K562 (cell line): ENCODE measurements around the gene CCDC33. TPM values are rescaled to one million over a fixed set of nuclear protein-coding genes. Genes with fewer than 3 reads are reported as not detected.

Experiments
- ATAC-seq: fragments of 200-7000 bp; cut with Tn5 transposase; 3 replicates; pipeline ENCODE4 v1.9.1; 2020; ENCODE audit warnings: moderate library complexity
- BruUV-seq: library from RNA; stranded (reverse); fragments of 400-500 nt; replicated peaks from 2 replicates; lab custom pipeline; 2021; lab: Mats Ljungman, UMichigan
- CTCF ChIA-PET: fragments of 300-600 bp; formaldehyde crosslinking; extraction: SDS; loops from one replicate; lab custom pipeline; 2021; ENCODE audit warnings: low intra/inter-chr PET ratio; lab: Yijun Ruan, JAX
- POLR2A ChIA-PET: fragments of 300-600, 350-650 bp; sonication (Branson Sonifier 250); formaldehyde crosslinking; extraction: SDS; loops from one replicate; lab custom pipeline; 2021; ENCODE audit warnings: antibody characterized with exemption, inconsistent platforms; lab: Yijun Ruan, JAX
- DNase-seq, 4 experiments: peaks; one replicate each; pipeline versions ENCODE4 v3.0.0 to v3.0.0-alpha.2; 2011 to 2018; ENCODE audit warnings: low spot score in 3 of 4, mixed read lengths in 3 of 4; ENCODE audit errors: extremely low read depth in 1 of 4
- FAIRE-seq: peaks from 2 replicates; lab custom pipeline; 2011; peaks lifted over from hg19 to GRCh38; lab: Jason Lieb, UNC
- H2AFZ ChIP-seq: 2 replicates; pipeline ENCODE4 v1.6.0; 2011; ENCODE audit warnings: low read depth, low read length, control low read depth, inconsistent platforms
- H3K27ac ChIP-seq: fragments of 200-600 bp; 3 replicates; pipeline ENCODE4 v1.8.0; 2011; ENCODE audit warnings: low read depth, mild to moderate bottlenecking, control low read depth, inconsistent platforms, low read length, moderate library complexity, mixed read lengths; ENCODE audit errors: extremely low read depth
- H3K27me3 ChIP-seq, 2 experiments: fragments of 300-600 bp in 1 of 2; 2 replicates in 1 of 2; 3 replicates in 1 of 2; pipeline versions ENCODE4 v1.6.0 to v1.8.0; 2011; ENCODE audit warnings: inconsistent platforms in 2 of 2, low read length in 2 of 2, mild to moderate bottlenecking in 1 of 2, mixed read lengths in 1 of 2, moderate library complexity in 1 of 2; ENCODE audit not compliant: control insufficient read depth in 2 of 2, insufficient read depth in 2 of 2
- H3K36me3 ChIP-seq: fragments of 300-600 bp; 3 replicates; pipeline ENCODE4 v1.8.0; 2011; ENCODE audit warnings: mild to moderate bottlenecking, low read length, inconsistent platforms; ENCODE audit not compliant: control insufficient read depth, insufficient read depth
- H3K4me1 ChIP-seq, 2 experiments: fragments of 200-600 bp in 1 of 2; replicated peaks in 1 of 2; 2 replicates in 1 of 2; 3 replicates in 1 of 2; pipeline versions ENCODE4 v1.5.1 to v1.8.0; 2011; ENCODE audit warnings: inconsistent platforms in 2 of 2, low read length in 2 of 2, mild to moderate bottlenecking in 1 of 2, mixed read lengths in 1 of 2, moderate library complexity in 1 of 2; ENCODE audit not compliant: control insufficient read depth in 2 of 2, insufficient read depth in 2 of 2
- H3K4me2 ChIP-seq: 2 replicates; pipeline ENCODE4 v1.6.1; 2011; ENCODE audit warnings: low read length, control low read depth, inconsistent platforms, mixed read lengths; ENCODE audit not compliant: insufficient read depth
- H3K4me3 ChIP-seq: fragments of 200-600 bp; sonication (generic), shearing (Covaris generic); 2 replicates; pipeline ENCODE4 v1.5.1; 2016; ENCODE audit warnings: control low read depth, inconsistent platforms
- H3K79me2 ChIP-seq: fragments of 200-600 bp; 3 replicates; pipeline ENCODE4 v1.8.0; 2011; ENCODE audit warnings: low read length, inconsistent platforms; ENCODE audit not compliant: control insufficient read depth, insufficient read depth
- H3K9ac ChIP-seq, 2 experiments: 2 replicates each; pipeline versions ENCODE4 v1.6.0 to v1.6.1; 2011; ENCODE audit warnings: low read depth in 2 of 2, low read length in 2 of 2, control low read depth in 1 of 2, inconsistent platforms in 1 of 2, mild to moderate bottlenecking in 1 of 2, mixed read lengths in 1 of 2; ENCODE audit not compliant: insufficient read depth in 1 of 2
- H3K9me1 ChIP-seq: one replicate; pipeline ENCODE4 v1.6.0; 2011; ENCODE audit warnings: inconsistent platforms, mild to moderate bottlenecking, low read length, moderate library complexity; ENCODE audit not compliant: control insufficient read depth, insufficient read depth
- H3K9me3 ChIP-seq: replicated peaks from 2 replicates; pipeline ENCODE4 v1.5.1; 2011; ENCODE audit warnings: low read depth, low read length, inconsistent platforms; ENCODE audit not compliant: control insufficient read depth, insufficient read depth
- H4K20me1 ChIP-seq: replicated peaks from 2 replicates; pipeline ENCODE4 v1.6.1; 2011; ENCODE audit warnings: low read length, inconsistent platforms, mixed read lengths; ENCODE audit not compliant: control insufficient read depth, insufficient read depth
- ARNT ChIP-seq, 2 experiments: fragments of 450-650 bp; IDR thresholded peaks; 2 replicates each; pipeline ENCODE4 v1.6.1; 2016; ENCODE audit warnings: mild to moderate bottlenecking in 1 of 2
- BACH1 ChIP-seq: fragments of 200-800 bp; sonication (Bioruptor generic); IDR thresholded peaks from 2 replicates; pipeline ENCODE4 v1.6.1; 2016; ENCODE audit warnings: missing genetic modification characterization, missing compliant biosample characterization
- NEUROD1 ChIP-seq: fragments of 150-350 bp; IDR thresholded peaks from 2 replicates; pipeline ENCODE4 v1.6.1; 2014; ENCODE audit warnings: borderline replicate concordance, low read length, low read depth; ENCODE audit not compliant: partially characterized antibody
- NFIC ChIP-seq: fragments of 450-650 bp; IDR thresholded peaks from 2 replicates; pipeline ENCODE4 v1.6.1; 2017; ENCODE audit warnings: mild to moderate bottlenecking, inconsistent platforms
- PHF8 ChIP-seq: fragments of 200-600 bp; sonication (generic); IDR thresholded peaks from 2 replicates; pipeline ENCODE4 v1.6.1; 2012; ENCODE audit warnings: mixed run types, mild to moderate bottlenecking, inconsistent platforms, low read length, moderate library complexity, borderline replicate concordance
- U2AF2 ChIP-seq: fragments of 200-400 bp; formaldehyde crosslinking; optimal IDR thresholded peaks from 2 replicates; pipeline ENCODE3; 2017; ENCODE audit warnings: low read depth, mild to moderate bottlenecking, low read length
- ZNF232 ChIP-seq: sonication (generic); formaldehyde crosslinking; IDR thresholded peaks from 2 replicates; pipeline ENCODE4 v1.8.0; 2022; ENCODE audit warnings: mild to moderate bottlenecking, missing genetic modification reagents
- ZNF561 ChIP-seq: fragments of 450-650 bp; formaldehyde crosslinking; conservative IDR thresholded peaks from 2 replicates; pipeline ENCODE4 v1.4.0; 2020; ENCODE audit warnings: mild to moderate bottlenecking, moderate library complexity
- WGBS: fragments of 100-300 bp; shearing (Covaris generic); methylation state at CpG from one replicate; pipeline ENCODE4 v1.1.6; 2016; ENCODE audit warnings: low coverage, mixed read lengths; ENCODE audit not compliant: insufficient coverage; ENCODE audit errors: missing lambda C conversion rate; 5-methylcytosine and 5-hydroxymethylcytosine counted together
- in situ Hi-C: fragments of 300-500 bp; cut with MboI; formaldehyde crosslinking; loops from 4 replicates; pipeline ENCODE4 v1.15.0; 2018; ENCODE audit warnings: inconsistent platforms, mixed read lengths
- intact Hi-C: fragments of 100-400 bp; cut with micrococcal nuclease; formaldehyde crosslinking; loops from 2 replicates; pipeline ENCODE4 v1.14.2; 2022
- polyA plus RNA-seq, 8 experiments: library from polyadenylated mRNA; depleted of rRNA in 4 of 8; stranded (reverse) in 5 of 8; unstranded in 3 of 8; fragments of >200 nt; fragmentation: Nextera tagmentation in 2 of 8; fragmentation: Illumina TruSeq in 1 of 8; extraction: Ambion mirVana in 2 of 8; extraction: Trizol in 1 of 8; gene quantifications; 2 replicates each; pipeline versions ENCODE4 v1.2.1 to v1.2.3, GENCODE V29; 2011 to 2014; ENCODE audit warnings: inconsistent platforms in 1 of 8, missing spikeins in 1 of 8
- total RNA-seq, 7 experiments: library from RNA; depleted of rRNA in 6 of 7; stranded (reverse); fragments of >200 nt in 6 of 7; fragmentation: Illumina TruSeq in 2 of 7; extraction: Trizol in 2 of 7; gene quantifications; 2 replicates each; pipeline versions ENCODE4 v1.2.1 to v1.2.3, GENCODE V29; 2011 to 2021; ENCODE audit warnings: low replicate concordance in 1 of 7

The CCDC33 gene
- total and polyA plus RNA-seq, 9 of the 15 experiments (the other 6 are each of a cell fraction or from before 2014, with no cell fraction given): 0.08 to 1.1 (median 0.15) TPM; not detected in 4

DNA sequence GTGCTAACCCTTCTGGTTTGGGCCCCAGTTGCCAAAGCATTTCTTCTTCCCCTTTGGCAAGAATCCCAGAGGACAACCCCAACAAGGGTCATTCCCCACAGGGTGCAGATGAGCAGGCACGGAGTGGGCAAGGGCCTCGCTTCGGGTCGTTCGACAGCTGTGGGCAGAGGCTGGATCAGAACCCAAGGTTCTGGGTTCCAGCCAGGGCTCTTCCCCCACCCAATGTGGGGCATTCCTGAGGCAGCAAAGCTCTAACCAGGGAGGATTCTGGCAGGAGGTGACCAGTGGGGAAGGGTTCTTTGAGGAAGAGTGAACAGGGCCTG is 83.0 kb downstream of the CCDC33 start:
- Histone ChIP-seq H3K79me2 (no peaks in the 10 kb centered on the region), H3K36me3 (no peaks in the 10 kb centered on the region), H3K27me3 (peaks cover 0 to under 1% of the 10 kb centered on the region in 2 experiments; a peak in 1 of 5 replicates), H3K9me3 (no peaks in the 10 kb centered on the region), H3K4me2 (no peak overlapping the region), H2AFZ (no peak overlapping the region), H3K4me1 (peaks cover 15 to 17% of the 10 kb centered on the region in 2 experiments), H3K9me1 (no peaks in the 10 kb centered on the region), H3K4me3 (no peak overlapping the region), H3K27ac (no peak overlapping the region), H4K20me1 (peaks cover 5% of the 10 kb centered on the region), H3K9ac (no peak overlapping the region)
- no TSS peak for BruUV-seq
- ChIA-PET POLR2A (no interaction called here), CTCF (interaction anchor here (1.4 kb wide), 1 partner anchor 264 kb away, joined by 3 read pairs; no protein-coding TSS in a partner anchor)
- ATAC-seq (no peak), DNase-seq (no peak), FAIRE-seq (no peak)
- WGBS: 14% methylated on average over 2 of the region's 5 CpGs
- in situ Hi-C loops: no loop called here
- intact Hi-C loops: no loop called here
- TF ChIP-seq ARNT (IDR thresholded peaks at IDR 0.05) (no peak), PHF8 (no peak), BACH1 (tag) (no peak), NFIC (no peak), NEUROD1 (no peak), ZNF232 (CRISPR knock-in tag) (no peak), U2AF2 (no peak), ZNF561 (CRISPR knock-in tag) (no peak)
